ENCODE data around the gene SPTLC1. TPM values are rescaled to one million over a fixed set of nuclear protein-coding genes. Genes with fewer than 3 reads are reported as not detected.
A peak's percentile ranks its signal among the peaks of the same experiment; 100 is the strongest.

SPTLC1 gene
- total RNA-seq, 4 donors from 2014 or later: 36.7 to 160 (median 112) TPM

- no peaks in the 10 kb centered on the region for H3K27me3 ChIP-seq
- peak overlapping the region; percentile 60 to 80 (median 76) for H3K27ac ChIP-seq
- peaks cover 0 to under 1% of the 10 kb centered on the region in 2 donors for H3K9me3 ChIP-seq
- H3K4me1 ChIP-seq: peaks cover 9 to 26% (median 14%) of the 10 kb centered on the region in 4 donors
- WGBS, 2 donors (ENCODE audit: low coverage in 1 of 2): 87% methylated on average over 5 of the region's 5 CpGs; no CpG with 5 or more reads in 1 of the 2 donors
- DNase-seq: no peak
- H3K4me3 ChIP-seq: no peak overlapping the region
- intact Hi-C loops (cut with DNase I; ENCODE audit: low total_unique reads): loop anchor here (5.0 kb wide), 1 partner anchor 84 kb away; the partner anchor contains the start of gene ROR2
- TF ChIP-seq EP300 (IDR thresholded peaks at IDR 0.05; ENCODE audit: low read depth) (no peak), POLR2A (IDR thresholded peaks at IDR 0.05) (no peak), CTCF (IDR thresholded peaks at IDR 0.05) (no peak), POLR2AphosphoS5 (IDR thresholded peaks at IDR 0.05) (no peak)
- in situ Hi-C loops (cut with MboI; ENCODE audit: low pct_ligation_motif_present in 1 of 4, low pct_unique_long_range_greater_than_20kb in 1 of 4, low sequenced_read_pairs in 3 of 4): no loop called here
- H3K36me3 ChIP-seq: peaks cover 0 to 18% (median 6%) of the 10 kb centered on the region in 4 donors
These were observed 78.8 kb downstream of the SPTLC1 start for GRCh38 chr9:92036411-92036746.

- in situ Hi-C loops (cut with MboI; ENCODE audit: low pct_ligation_motif_present in 1 of 4, low pct_unique_long_range_greater_than_20kb in 1 of 4, low sequenced_read_pairs in 3 of 4) (no loop called here), intact Hi-C loops (cut with DNase I; ENCODE audit: low total_unique reads) (loop anchor here (5.0 kb wide), 1 partner anchor 84 kb away; the partner anchor contains the start of gene ROR2)
- H3K27me3 ChIP-seq: no peaks in the 10 kb centered on the region
- 62 to 70% methylated on average over 11 to 12 of the region's 12 CpGs for WGBS, 2 donors (ENCODE audit: low coverage in 1 of 2)
- H3K4me3 ChIP-seq: no peak overlapping the region
- DNase-seq: peak; percentile 27
- H3K36me3 ChIP-seq: peaks cover 0 to 17% (median 4%) of the 10 kb centered on the region in 4 donors
- peaks cover 9 to 26% (median 14%) of the 10 kb centered on the region in 4 donors for H3K4me1 ChIP-seq
- peak overlapping the region; percentile 60 to 80 (median 76) for H3K27ac ChIP-seq
- no peaks in the 10 kb centered on the region for H3K9me3 ChIP-seq
- peak; percentile 56 to 79 (median 78) for TF ChIP-seq POLR2AphosphoS5 (IDR thresholded peaks at IDR 0.05)
- no peak for TF ChIP-seq POLR2A (IDR thresholded peaks at IDR 0.05)
- TF ChIP-seq EP300 (IDR thresholded peaks at IDR 0.05; ENCODE audit: low read depth): peak; percentile 67
- TF ChIP-seq CTCF (IDR thresholded peaks at IDR 0.05): no peak
These were observed 79.4 kb downstream of the SPTLC1 start for GRCh38 chr9:92035687-92036410.

GRCh38 chr9:92035146-92035545 is 80.1 kb downstream of the SPTLC1 start:
- H3K9me3 ChIP-seq: no peaks in the 10 kb centered on the region
- WGBS, 2 donors (ENCODE audit: low coverage in 1 of 2): 67 to 71% methylated on average over 4 of the region's 4 CpGs
- peak overlapping the region; percentile 60 to 80 (median 76) for H3K27ac ChIP-seq
- peaks cover 9 to 26% (median 14%) of the 10 kb centered on the region in 4 donors for H3K4me1 ChIP-seq
- no peaks in the 10 kb centered on the region for H3K27me3 ChIP-seq
- intact Hi-C loops (cut with DNase I; ENCODE audit: low total_unique reads) (loop anchor here (5.0 kb wide), 1 partner anchor 83 kb away; the partner anchor contains the start of gene ROR2), in situ Hi-C loops (cut with MboI; ENCODE audit: low pct_ligation_motif_present in 1 of 4, low pct_unique_long_range_greater_than_20kb in 1 of 4, low sequenced_read_pairs in 3 of 4) (no loop called here)
- H3K36me3 ChIP-seq: peaks cover 0 to 17% (median 4%) of the 10 kb centered on the region in 4 donors
- TF ChIP-seq POLR2A (IDR thresholded peaks at IDR 0.05): no peak
- TF ChIP-seq CTCF (IDR thresholded peaks at IDR 0.05): no peak
- TF ChIP-seq POLR2AphosphoS5 (IDR thresholded peaks at IDR 0.05): no peak
- no peak for TF ChIP-seq EP300 (IDR thresholded peaks at IDR 0.05; ENCODE audit: low read depth)
- no peak for DNase-seq
- no peak overlapping the region for H3K4me3 ChIP-seq

- Histone ChIP-seq H3K9me3 (no peaks in the 10 kb centered on the region), H3K36me3 (peaks cover 0 to 17% (median 4%) of the 10 kb centered on the region in 4 donors), H3K4me3 (no peak overlapping the region), H3K4me1 (peaks cover 9 to 26% (median 14%) of the 10 kb centered on the region in 4 donors), H3K27me3 (no peaks in the 10 kb centered on the region), H3K27ac (peak overlapping the region in 2 of 4 donors; percentile 80)
- no peak for DNase-seq
- no peak for TF ChIP-seq CTCF (IDR thresholded peaks at IDR 0.05)
- TF ChIP-seq POLR2AphosphoS5 (IDR thresholded peaks at IDR 0.05): no peak
- no peak for TF ChIP-seq EP300 (IDR thresholded peaks at IDR 0.05; ENCODE audit: low read depth)
- TF ChIP-seq POLR2A (IDR thresholded peaks at IDR 0.05): no peak
- in situ Hi-C loops (cut with MboI; ENCODE audit: low pct_ligation_motif_present in 1 of 4, low pct_unique_long_range_greater_than_20kb in 1 of 4, low sequenced_read_pairs in 3 of 4) (no loop called here), intact Hi-C loops (cut with DNase I; ENCODE audit: low total_unique reads) (no loop called here)
- 86 to 97% methylated on average over 2 to 5 of the region's 5 CpGs for WGBS, 2 donors (ENCODE audit: low coverage in 1 of 2)
These were observed 81.2 kb downstream of the SPTLC1 start for GRCh38 chr9:92033991-92034390.
